Left ventricle myocardium superior (tissue), 1 donor: Measurements from ENCODE around the gene MCIDAS. TPM values are rescaled to one million over a fixed set of nuclear protein-coding genes. Genes with fewer than 3 reads are reported as not detected.

ENCODE experiments used
- ATAC-seq: fragments of 200-7000 bp; cut with Tn5 transposase; one replicate; pipeline ENCODE4 v1.9.1; 2020; ENCODE audit warnings: mild to moderate bottlenecking, moderate library complexity
- DNase-seq: peaks from one replicate; pipeline ENCODE4 v3.0.0-alpha.2; 2020
- intact Hi-C: fragments of 100-400 bp; cut with micrococcal nuclease; formaldehyde crosslinking; loops from one replicate; pipeline ENCODE4 v1.11.0; 2022
- long read RNA-seq: library from polyadenylated mRNA; unstranded; transcript quantifications from one replicate; pipeline ENCODE4 v2.0.0, GENCODE V29; 2021
- total RNA-seq: library from RNA; stranded (reverse); fragmentation: NEBNext Ultra II Directional; extraction: Animal tissue kit (Norgen Biotek cat#: 25700); gene quantifications from one replicate; pipeline ENCODE4 v1.2.1, GENCODE V29; 2021
- donor health status: DM: no; HTN: yes; CAD: no; lungs with severe emphysema.

The MCIDAS gene
- not detected for total RNA-seq
- long read RNA-seq: 0 reads

DNA sequence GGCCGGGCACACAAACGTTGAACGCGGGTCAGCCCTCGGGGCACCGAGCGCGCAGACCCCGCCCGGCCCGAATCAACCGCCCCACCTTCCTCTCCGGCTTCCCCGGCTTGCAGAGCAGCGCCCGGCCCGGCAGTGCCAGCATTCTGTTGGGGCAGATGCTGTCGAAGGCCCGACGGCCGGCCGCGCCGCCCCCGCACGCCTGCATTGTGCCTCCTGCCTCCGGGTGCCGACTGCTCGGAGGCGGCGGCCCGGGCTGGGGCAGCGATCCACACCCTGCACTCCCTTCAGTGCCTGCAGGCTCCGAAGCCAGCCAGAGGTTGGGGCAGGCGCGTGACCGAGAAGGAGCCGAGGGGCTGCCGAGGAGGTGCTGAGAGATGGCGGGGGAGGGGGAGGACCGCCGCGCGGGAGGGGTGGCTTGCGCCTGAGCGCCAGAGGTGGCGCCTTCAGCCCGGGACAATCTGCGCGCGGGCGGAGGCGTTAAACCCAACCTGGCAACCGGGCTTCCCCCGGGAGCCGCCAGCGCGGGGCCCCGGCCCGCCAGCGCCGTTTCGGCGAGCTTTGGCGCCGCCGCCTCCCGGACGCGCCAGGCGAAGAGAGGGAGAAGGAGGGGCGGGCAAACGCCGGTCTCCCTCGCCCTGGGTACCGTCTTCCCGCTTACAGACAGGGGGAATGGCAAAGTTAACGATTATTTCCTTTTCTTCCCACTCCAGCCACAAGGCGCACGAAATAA is at the start of gene MCIDAS:
MCIDAS (minus strand) TSS at position 382 of the 730 bp plus-strand sequence; CDS start at position 205, 177 bp downstream.
- DNase-seq: peak; percentile 52
- intact Hi-C loops: loop anchor here (10.0 kb wide), 1 partner anchor 52 kb away; the partner anchor contains the start of gene CDC20B

DNA sequence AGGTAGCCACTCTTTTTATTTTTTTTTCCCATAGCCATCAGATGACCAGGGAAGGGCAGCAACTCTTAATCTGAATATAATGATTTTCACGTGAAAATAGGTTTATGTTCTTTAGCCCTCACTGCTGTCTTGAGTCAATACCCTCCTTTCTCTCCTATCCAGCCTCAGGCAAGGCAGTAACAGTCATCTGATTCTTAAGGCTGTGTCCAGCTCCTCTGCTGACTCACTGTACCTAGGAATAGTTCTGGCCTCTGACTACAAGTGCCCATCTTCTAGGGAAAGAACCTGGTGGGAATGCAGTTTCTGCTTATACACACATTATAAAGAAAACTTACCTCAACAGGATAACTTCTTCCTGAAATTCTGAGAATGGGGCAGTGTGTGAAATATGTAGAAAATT is 49.7 kb upstream of the MCIDAS start:
- intact Hi-C loops: no loop called here
- DNase-seq (no peak), ATAC-seq (no peak)

More for the DNA sequence above, at the start of gene MCIDAS:
- ATAC-seq: peak; percentile 67

DNA sequence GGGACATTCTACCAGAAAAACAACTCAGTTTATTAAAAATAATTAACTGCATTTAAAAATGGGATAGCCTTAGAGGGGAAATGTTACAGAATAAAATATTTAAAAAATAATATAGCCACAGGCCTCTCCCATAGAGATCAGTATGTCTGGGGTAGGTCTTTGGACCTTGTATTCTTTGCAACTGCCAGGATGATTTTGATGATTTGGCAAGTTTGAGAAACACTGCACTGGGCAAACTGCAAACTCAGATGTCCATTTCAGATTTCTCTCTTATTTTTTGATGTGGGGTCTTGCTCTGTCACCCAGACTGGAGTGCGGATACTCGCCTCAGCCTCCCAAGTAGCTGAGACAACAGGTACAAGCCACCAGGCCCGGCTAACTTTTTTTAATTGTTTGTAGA is 31.2 kb upstream of the MCIDAS start:
- intact Hi-C loops: no loop called here
- no peak for ATAC-seq

DNA sequence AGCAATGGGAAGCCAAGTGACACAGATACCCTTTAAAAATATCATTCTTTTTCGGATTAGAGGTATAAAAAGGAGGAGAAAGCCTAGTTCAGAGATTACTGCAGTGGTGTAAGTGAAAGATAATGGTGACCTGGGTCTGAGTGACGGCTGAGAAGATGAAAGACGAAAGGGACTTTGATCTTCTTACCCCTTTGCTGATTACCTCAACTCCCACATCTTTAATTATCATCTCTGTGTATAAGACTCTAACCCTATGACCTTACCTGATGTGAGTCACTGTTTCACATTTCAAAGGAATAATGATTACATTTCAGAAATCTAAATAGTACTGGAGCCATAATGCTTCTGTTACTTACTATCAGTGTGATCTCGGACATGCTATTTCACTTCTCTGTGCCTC is 27.7 kb upstream of the MCIDAS start:
- DNase-seq (no peak), ATAC-seq (no peak)
- intact Hi-C loops: no loop called here

More for the DNA sequence above, 31.2 kb upstream of the MCIDAS start:
- DNase-seq: no peak

DNA sequence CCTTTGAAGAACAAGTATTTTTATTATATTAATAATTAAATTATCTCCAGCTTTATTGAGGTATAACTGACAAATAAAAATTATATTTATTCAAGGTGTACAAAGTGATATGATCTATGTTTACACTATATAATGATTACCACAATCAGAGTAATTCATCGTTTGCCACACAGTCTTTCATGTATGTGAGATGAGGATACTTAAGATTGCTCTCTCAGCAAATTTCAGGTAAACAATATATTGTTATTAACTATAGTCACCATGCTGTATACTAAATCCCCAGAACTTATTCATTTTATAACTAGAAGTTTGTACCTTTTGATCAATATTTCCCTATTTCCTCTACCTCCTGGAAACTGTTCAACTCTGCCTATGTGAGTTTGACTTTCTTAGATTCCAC is 22.9 kb upstream of the MCIDAS start:
- no peak for DNase-seq
- no peak for ATAC-seq
- intact Hi-C loops: no loop called here

DNA sequence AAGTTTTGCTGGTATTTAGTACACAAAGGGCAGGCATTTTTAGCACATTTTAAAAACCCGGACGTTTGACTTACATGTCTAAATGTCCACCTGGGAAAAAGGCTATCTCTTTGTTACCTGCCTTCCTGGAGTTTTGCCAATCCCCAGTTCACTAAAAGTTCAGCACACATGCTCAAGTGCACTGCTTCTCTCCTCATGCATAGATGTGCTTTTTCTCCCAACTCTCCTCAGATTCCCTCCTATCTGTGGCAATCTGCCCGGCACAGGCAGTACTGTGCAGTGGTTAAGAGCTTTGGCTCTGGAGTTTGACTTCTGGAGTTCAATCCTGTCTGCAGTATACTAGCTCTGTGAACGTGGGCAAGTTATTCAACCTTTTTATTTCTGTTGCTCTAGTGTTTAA is 14.6 kb upstream of the MCIDAS start:
- no peak for ATAC-seq
- DNase-seq: no peak
- intact Hi-C loops: no loop called here

GRCh38 chr5:55236800-55237199 is 9.7 kb upstream of the MCIDAS start:
- DNase-seq (no peak), ATAC-seq (no peak)
- intact Hi-C loops: no loop called here

GRCh38 chr5:55234121-55234700 is 7.1 kb upstream of the MCIDAS start:
- peak; percentile 18 for ATAC-seq
- no peak for DNase-seq
- intact Hi-C loops: no loop called here

DNA sequence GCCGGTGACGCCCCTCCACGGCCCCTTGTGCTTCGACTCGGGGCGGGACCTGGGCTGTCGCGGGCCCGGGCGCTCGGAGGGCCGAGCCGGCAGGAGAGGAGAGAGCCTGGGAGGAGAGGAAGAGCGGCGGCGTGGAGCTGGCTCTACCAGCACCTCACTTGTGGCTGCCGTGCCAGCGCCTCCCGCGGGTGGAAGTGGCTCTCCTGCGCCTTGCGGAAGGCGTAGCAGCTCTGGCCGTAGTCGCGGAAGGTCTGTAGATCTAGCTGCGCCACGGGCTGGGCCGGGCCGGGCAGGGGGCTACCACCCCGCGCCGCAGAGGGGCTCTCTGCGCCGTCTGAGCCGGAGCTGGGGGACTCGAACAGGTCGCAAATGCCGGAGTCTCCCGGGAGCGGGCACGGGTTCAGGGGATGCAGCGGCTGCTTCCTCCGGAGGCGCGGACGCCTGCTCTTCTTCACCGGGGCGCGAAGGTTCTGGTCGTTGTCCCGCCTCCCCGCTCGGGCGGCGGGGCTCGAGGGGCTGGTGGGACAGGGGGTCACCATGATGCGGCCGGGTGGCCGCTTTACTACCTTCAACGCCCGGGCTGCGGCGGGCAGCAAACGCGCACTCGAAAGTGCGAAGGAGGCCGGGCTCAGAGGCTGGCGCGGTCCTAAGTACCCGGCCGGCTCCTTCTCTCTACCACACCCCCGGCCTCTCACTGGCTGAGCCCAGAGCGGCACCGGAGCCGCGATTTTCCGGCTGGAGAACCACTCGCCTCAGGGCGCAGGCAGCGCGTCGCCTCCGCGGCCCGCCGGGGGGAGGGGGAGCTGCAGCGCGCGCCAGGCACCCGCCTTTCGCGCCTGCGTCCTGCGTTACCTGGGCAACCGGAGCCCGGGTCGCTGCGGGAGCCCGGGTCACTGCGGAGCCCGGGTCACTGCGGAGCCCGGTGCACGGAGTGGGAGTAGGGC is 6.1 kb upstream of the MCIDAS start, which contains the start of gene CCNO:
CCNO (minus strand) TSS at position 624 of the 944 bp plus-strand sequence; CDS start at position 539, 85 bp downstream.
- DNase-seq (peak; percentile 71), ATAC-seq (peak; percentile 93)
- intact Hi-C loops: no loop called here

- DNase-seq: no peak
- intact Hi-C loops: no loop called here
- ATAC-seq: peak; percentile 12
Observed at GRCh38 chr5:55232271-55232984, 5.3 kb upstream of the MCIDAS start.

GRCh38 chr5:55231919-55232270 is 4.8 kb upstream of the MCIDAS start:
- intact Hi-C loops: no loop called here
- DNase-seq (no peak), ATAC-seq (no peak)

DNA sequence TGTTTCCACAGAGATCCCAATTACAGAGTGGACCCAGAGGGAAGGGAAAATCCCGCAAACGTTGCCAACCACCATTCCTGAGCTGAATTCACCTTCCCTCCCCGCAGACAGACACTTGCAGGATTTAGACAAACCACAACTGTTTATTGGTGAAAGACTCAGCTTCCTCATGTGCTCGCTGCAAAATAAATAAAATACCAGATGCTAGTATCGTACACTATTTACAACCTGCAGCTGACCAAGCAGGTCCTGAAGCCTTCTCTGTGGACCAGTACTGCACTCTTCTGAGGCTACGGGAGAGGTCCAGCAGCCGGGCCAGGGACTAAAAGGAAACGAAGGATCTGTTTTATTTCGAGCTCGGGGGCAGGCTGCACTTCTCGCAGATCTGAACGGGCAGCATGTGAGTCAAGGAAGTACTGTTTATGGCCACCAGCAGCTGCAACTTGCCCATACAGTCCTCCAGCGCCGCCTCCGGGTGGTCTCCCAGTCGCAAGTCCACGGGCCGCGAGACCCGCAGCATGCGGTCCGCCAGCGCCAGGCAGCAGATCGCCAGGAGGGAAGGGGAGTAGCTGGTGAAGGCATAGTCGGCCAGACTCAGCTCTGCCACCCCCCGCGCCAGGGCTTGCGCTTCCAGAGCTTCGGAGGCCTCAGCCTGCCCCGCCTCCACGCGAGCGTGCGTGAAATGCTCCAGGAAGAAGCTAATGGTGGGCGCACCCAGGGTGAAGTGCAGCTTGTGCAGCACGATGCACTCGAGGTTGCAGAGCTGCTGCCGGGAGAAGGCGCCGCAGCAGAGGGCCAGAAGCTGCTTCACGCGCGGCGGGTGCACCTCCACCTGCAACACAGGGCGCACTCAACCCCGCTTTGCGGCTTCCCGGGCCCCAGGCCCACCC is 4.2 kb upstream of the MCIDAS start:
- no peak for DNase-seq
- no peak for ATAC-seq
- intact Hi-C loops: no loop called here

GRCh38 chr5:55230086-55230629 is 3.0 kb upstream of the MCIDAS start:
- intact Hi-C loops: no loop called here
- no peak for ATAC-seq
- DNase-seq: no peak

DNA sequence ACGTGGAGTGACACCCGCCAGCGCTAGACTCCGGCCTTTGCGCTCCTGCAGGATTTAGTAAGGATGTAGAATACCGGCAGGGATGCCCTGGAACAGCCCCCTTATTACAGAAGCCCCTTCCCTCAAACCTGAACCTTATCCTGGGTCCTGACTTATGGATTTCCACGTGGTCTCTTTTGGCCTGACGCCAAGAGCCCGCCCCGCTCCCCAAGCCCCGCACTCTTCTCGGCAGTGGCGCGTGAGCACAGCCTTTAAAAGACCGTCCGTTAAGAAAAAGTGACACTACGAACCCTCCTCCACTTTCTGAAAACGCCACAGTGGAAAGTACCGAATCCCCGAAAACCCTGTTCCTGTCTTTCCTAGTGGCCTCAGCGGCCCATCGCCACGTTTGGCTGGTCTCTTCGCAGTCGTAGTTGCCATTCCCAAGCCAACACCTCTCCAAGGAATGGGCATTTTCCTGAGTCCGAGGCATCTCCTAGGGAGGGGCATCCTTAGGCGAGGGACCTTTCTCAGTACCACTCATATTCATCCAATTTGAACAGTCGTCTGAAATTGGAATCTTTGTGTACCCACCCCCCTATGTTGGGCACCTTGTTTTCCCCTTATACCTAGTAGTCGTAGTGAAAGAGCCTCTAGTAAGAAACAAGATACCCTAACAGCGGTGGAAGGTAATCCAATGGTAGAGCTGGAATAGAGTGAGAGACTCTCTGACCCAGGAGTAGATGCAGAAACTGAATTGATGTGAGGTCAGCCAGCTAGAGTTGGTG is 732 bp upstream of the MCIDAS start:
- ATAC-seq (no peak), DNase-seq (no peak)
- intact Hi-C loops: loop anchor here (10.0 kb wide), 1 partner anchor 53 kb away; the partner anchor contains the start of gene CDC20B

DNA sequence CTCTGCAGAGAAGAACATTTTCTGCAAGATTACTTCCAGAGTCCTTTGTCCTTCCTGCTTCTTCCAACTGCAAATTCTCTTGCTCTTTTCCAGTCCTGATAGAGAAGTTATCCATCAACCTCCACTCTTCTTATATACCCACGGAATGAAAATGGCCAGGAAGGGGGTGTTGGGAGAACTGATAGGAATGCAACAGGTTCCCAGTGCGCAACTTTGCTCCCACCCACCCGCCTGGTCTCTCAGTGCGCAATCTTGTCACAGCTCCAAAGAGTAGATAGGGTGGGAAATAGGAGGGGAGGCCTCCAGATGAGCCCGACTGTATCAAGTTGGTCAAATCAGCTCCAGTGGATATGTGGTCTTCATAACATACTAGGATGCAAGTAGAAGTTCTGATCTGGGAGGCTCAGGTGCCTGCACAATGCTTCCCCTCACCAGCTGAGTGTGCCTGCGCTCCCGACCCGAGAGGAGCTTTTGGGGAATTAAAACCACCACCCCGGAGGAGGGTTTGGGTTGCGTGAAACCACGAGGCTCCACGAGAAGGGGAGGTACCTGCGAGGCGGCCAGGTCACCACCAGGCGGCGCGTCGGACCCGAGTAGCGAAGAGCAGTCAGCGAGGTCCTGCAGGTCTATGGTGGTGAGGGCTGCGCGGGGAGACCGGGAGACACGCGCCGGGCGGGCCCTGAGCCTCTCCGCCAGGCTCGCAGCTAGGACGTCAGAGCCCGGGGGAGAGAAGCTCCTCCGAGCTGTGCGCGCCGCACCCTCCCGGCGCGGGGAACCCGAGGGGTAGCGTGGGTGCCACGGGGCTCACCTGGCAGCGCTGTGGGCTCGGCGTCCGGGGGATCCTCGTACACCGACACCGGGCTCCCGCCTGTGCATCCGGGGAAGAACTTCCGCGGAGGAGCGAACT is 835 bp downstream of the MCIDAS start:
- DNase-seq (no peak), ATAC-seq (peak; percentile 66)
- intact Hi-C loops: loop anchor here (10.0 kb wide), 1 partner anchor 51 kb away; the partner anchor contains the start of gene CDC20B

GRCh38 chr5:55225346-55225745 is 1.8 kb downstream of the MCIDAS start:
- no peak for ATAC-seq
- DNase-seq: no peak
- intact Hi-C loops: loop anchor here (10.0 kb wide), 1 partner anchor 51 kb away; the partner anchor contains the start of gene CDC20B
